Measurements from ENCODE around the gene GSK3B.

The GSK3B gene

GRCh38 chr3:119809249-119810017, 284.8 kb downstream of the GSK3B start:
- DNase-seq, result no peak

DNA sequence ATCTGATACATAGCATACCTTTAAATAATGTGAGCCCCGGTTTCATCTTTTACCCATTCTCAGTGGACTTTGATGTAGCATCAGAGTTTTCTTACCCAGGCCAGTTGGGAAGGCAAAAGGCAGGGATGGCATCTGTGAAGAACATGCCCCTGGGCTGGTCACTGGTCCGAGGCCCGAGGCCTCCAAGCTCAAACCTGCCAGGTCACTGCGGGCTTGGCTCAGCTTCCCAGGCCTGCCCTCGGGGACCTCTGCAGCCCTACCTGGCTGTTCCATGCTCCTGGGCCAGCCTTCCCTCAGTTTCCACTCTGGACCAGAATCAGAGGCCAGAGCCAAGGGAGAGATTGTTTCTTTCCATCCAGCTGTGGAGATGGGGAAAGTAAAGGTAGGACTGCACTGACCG, 285.4 kb downstream of the GSK3B start:
- DNase-seq, result no peak

DNA sequence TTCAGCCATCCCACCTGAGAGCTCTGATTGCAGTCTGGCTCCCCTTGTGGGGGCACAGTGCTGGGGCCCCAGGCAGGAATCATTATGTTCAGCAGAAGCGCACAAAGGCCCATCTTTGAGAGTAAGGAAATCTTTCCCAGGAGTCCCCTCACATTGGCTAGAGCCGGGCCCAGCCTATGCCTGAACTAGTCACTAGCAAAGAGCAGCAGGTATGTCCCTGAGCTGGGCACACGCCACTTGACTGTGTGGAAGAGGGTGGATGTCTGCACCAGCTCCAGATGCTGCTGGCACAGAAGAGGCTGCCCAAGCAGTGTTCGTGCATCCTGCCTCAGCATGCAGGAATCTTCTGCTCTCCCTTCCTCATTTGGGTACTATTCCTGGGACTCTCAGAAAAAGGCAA, 286.0 kb downstream of the GSK3B start:
- no peak for DNase-seq

- no peak for DNase-seq
Observed at GRCh38 chr3:119800844-119801243, 293.4 kb downstream of the GSK3B start.

GRCh38 chr3:119796785-119797184, 297.5 kb downstream of the GSK3B start:
- DNase-seq, result no peak

DNA sequence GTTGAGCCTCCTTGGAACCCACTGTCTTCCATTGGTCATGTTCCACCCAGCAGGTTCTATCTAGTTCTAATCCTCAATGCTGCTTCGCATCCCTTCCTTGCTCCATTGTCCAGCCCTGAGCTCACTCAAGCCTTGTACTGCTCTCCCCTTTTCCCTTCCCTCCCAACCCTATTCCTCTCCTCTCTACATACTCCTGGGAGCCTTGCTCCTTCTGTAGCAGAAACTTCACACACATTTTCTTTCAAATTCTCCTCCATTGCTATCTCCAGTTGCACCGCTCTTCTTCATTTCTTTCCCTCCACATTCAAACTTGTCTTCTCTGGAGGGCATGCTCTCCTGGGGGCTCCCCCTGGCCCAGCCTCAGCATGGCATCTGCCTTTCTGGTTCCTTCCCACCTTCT, 297.9 kb downstream of the GSK3B start:
- no peak for DNase-seq

GRCh38 chr3:119795849-119796248, 298.4 kb downstream of the GSK3B start:
- no peak for DNase-seq

GRCh38 chr3:119794971-119795612, 299.2 kb downstream of the GSK3B start:
- DNase-seq, result no peak

- DNase-seq, result no peak
Observed at GRCh38 chr3:119794401-119794800, 299.8 kb downstream of the GSK3B start.

DNA sequence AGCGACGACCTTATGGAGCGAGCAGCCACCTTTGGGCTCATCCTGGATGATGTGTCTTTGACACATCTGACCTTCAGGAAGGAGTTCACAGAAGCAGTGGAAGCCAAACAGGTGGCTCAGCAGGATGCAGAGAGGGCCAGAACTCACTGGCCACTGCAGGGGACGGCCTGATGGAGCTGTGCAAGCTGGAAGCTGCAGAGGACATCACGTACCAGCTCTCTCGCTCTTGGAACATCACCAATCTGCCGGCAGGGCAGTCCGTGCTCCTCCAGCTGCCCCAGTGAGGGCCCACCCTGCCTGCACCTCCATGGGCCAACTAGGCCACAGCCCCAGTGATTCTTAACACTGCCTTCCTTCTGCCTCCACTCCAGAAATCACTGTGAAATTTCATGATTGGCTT, 302.0 kb downstream of the GSK3B start:
- DNase-seq, result no peak

DNA sequence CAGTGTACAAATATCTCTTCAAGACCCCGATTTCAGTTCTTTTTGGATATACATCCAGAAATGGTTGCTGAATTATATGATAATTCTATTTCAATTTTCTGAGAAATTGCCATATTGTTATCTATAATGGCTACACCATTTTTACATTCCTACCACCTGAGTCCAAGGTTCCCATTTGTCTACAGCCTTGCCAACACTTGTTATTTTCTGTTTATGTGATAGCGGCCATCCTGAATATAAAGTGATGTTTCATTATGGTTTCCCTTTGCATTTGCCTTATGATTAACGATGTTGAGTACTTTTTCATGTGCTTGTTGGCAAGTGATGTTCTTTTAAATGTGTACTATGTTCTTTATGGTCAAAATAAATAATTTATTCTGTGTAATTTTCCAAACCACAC, 303.9 kb downstream of the GSK3B start:
- DNase-seq, result no peak

GRCh38 chr3:119786409-119786808, 307.8 kb downstream of the GSK3B start:
- DNase-seq, result no peak

GRCh38 chr3:119783883-119784282, 310.4 kb downstream of the GSK3B start:
- no peak for DNase-seq

DNA sequence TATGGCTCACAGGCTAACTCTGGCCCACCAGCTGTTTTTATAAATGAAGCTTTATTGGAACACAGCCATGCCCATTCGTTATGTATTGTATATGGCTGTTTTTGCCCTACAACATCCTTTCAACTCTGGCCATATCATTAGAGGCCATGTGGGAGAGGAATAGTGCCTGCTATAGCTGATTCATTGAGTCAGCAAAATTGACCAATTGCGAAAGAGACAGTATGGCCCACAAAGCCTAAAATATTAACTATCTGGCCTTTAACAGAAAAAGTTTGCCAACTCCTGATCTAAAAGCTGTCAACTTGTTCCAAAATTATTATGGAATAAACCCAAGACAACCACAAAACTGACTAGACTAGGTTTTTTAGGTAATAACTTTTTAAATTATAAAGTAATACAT, 311.0 kb downstream of the GSK3B start:
- DNase-seq, result no peak

DNA sequence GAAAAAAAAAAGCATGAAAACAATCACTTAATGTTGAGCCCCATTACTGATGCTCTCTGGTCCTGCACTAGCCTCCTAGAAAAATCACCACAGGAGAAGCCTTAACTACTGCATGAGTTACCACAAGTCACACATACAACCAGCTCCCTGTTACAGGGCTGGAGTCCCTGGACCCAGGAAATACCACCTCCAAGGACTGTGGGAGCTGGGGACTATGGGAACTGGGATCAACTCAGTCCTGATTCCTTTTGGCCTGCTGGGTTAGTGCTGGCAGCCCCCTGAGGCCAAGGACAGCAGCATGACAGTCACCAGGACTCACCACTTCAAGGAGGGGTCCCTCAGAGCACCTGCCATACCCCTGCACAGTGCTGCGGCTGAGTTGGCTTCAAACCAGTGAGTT, 311.8 kb downstream of the GSK3B start:
- DNase-seq, result no peak

DNA sequence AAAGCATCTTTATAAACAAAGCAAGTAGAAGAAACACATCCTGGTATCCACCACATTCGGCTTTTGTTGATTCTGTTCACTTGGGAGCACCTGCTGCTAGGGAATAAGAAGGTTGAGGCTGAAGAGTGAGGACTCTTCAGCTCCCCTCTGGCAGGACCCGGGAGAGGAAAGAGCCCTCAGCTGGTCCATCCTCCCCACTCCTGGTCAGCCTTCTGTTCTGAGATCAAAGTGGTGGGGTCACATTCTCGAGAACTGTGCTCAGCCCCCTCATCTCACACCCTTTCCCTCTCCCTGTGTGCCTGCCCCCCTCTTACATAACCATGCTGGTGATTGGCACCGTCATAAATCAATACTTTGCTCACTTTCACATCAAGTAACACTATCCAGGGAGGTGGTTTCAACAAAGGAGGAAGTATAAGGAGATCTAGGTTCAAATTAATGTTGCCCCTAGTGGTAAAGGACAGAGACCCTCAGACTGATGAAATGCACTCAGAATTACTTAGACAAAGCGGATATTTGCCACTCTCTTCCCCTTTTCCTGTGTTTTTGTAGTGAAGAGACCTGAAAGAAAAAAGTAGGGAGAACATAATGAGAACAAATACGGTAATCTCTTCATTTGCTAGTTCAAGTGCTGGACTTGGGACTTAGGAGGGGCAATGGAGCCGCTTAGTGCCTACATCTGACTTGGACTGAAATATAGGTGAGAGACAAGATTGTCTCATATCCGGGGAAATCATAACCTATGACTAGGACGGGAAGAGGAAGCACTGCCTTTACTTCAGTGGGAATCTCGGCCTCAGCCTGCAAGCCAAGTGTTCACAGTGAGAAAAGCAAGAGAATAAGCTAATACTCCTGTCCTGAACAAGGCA, 312.7 kb downstream of the GSK3B start, which contains the start of gene NR1I2:
NR1I2 (plus strand) TSS at position 772 of the 869 bp plus-strand sequence.
- peak; percentile 23 for DNase-seq

GRCh38 chr3:119779731-119780383, 314.4 kb downstream of the GSK3B start:
- DNase-seq, result no peak

DNA sequence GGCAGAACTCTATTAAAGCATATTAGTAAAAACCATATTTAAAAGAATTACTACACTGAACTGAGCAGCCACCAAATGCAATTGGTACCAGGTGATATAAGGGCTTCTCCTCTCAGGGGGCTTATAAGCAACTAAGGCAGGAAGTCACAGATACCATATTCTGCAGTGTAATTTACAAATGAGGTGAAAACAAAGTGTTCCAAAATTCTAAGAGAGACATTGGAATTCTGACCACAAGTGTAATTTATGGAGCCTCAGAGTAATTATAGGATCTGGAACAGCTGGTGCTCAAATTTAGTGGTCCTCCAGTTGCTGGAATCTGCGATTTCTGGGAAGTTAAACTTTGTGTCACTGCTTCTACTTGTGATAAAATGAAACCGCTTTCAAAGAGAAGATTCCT, 315.4 kb downstream of the GSK3B start:
- DNase-seq, result no peak

- DNase-seq, result no peak
Observed at GRCh38 chr3:119778176-119778575, 316.1 kb downstream of the GSK3B start.

- DNase-seq, result no peak
Observed at GRCh38 chr3:119776304-119776703, 317.9 kb downstream of the GSK3B start.

DNA sequence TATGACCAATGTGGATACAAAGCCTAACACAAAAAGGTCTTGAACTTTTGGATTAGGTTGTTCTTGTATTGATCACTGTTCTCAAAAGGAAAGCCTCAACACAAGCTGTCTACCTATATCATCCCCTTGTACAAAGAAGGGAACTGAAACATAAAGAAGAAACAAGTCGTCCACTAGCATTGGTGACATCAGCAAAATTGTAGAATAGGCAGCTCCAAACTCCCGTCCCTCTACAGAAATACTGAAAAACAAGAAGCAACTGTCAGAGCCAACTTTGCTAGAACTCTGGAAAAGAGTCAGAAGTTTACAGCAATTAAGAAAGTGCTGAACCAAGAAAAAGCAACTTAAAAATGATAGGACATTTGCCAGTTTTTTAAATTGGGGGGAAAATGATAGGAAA, 319.8 kb downstream of the GSK3B start:
- no peak for DNase-seq

All from NCI-H510A treated with DMSO at 0.1 percent for 48 hours (cell line).